ENCODE results near the gene LDLRAP1.
"Not testable (repeated sequence)": the region's sequence is repeated elsewhere in the genome, so short reads cannot be mapped to it uniquely, and the experiment has no call there.

Gene LDLRAP1

DNA sequence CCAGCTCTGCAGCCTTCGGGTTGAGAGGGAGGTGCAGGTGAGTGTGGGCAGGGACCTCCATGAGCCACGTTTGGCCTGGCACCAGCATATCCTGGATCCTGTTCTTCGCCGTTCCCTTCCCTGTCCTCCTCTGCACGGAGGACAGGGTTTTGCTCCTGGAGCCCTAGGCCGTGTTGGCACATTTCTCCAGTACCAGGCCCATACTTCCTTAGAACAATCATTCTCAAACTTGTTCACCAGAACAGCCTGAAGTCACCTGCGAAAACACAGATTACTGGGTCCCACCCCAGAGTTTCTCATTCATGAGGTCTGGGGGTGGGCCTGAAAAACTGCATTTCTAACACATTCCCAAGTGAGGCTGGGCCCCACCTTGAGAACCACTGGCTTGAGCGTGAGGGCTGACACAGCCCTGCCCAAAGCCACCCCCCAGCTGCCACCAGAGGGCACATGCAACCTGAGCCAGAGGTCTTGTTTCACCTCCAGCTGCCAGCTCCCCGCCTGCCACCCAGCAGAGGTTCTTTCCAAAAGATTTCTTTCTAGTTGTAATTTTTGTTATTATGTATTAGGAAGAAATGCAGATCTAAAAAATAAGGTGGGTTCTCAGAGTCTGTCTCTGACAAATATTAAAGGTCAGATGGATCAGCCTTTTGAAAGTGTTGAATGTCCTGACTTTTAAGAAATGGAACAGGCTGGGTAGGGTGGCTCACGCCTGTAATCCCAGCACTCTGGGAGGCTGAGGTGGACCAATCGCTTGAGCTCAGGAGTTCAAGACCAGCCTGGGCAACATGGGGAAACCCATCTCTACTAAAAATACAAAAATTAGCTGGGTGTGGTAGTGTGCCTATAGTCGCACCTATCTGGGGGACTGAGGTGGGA lies 39.6 kb upstream of the LDLRAP1 start:
- DNase-seq (ENCODE audit: low read depth, low spot score), result no peak
- TF ChIP-seq, protein P1, sequence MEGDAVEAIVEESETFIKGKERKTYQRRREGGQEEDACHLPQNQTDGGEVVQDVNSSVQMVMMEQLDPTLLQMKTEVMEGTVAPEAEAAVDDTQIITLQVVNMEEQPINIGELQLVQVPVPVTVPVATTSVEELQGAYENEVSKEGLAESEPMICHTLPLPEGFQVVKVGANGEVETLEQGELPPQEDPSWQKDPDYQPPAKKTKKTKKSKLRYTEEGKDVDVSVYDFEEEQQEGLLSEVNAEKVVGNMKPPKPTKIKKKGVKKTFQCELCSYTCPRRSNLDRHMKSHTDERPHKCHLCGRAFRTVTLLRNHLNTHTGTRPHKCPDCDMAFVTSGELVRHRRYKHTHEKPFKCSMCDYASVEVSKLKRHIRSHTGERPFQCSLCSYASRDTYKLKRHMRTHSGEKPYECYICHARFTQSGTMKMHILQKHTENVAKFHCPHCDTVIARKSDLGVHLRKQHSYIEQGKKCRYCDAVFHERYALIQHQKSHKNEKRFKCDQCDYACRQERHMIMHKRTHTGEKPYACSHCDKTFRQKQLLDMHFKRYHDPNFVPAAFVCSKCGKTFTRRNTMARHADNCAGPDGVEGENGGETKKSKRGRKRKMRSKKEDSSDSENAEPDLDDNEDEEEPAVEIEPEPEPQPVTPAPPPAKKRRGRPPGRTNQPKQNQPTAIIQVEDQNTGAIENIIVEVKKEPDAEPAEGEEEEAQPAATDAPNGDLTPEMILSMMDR (IDR thresholded peaks at IDR 0.05; ENCODE audit: insufficient read depth, low read length, missing control alignments), result peak; percentile 33
- POLR2A ChIA-PET, result no interaction called here
- CTCF ChIA-PET, result interaction anchor here (0.7 to 5.7 kb wide), 6 partner anchors 12 to 292 kb away, joined by 3 to 73 read pairs (median 4); no protein-coding TSS in a partner anchor
- H3K4me3 ChIP-seq (ENCODE audit: low read depth, low read length), result no peak overlapping the region

DNA sequence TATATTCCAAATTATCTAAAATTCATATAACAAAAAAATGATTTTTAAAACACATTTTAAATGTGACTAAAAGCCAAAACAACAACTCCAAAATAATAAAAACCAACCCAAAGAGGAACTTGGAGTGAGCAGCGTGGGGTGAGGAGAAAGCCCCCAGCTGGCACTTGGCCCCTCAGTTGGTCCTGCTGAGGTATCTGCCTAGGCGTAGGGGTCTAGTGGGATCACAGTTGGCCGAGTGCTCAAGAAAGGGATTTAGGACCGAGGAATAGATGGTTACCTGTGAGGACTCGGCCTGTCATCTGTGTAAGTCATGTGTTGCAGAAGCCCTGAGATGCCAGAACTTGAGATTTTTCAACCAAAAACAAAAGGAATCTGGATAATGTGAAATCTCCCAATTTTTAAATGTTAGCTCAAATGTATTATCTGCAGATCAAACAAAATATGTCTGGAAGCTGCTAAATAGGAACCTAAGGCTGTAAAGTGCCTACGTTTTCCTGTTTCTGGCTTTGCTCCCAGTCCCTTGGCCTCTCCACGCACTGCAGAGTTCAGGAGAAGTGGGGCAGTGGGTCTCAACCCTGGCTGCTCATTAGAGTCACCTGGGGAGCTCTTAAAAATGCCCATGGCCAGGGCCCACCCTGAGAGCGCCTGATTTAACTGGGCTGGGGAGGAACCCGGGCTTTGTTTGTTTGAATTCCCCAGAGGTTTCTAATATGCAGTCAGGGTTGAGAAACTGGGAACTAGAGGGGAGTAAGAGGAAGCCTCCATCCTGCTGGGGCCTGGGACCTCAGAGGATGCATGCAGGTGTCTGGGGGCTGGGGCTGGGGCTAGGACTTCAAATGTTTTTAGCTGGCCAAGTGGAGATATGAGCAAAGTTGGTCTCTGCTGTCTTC lies 38.5 kb upstream of the LDLRAP1 start:
- DNase-seq (ENCODE audit: low read depth, low spot score), result no peak
- ChIA-PET POLR2A (interaction anchor here (0.8 kb wide), 1 partner anchor 251 kb away, joined by 3 read pairs; no protein-coding TSS in a partner anchor), CTCF (interaction anchor here (1.0 to 5.7 kb wide), 6 partner anchors 12 to 293 kb away, joined by 3 to 73 read pairs (median 4); no protein-coding TSS in a partner anchor)
- no peak overlapping the region for H3K4me3 ChIP-seq (ENCODE audit: low read depth, low read length)
- TF ChIP-seq, protein P1 (IDR thresholded peaks at IDR 0.05; ENCODE audit: insufficient read depth, low read length, missing control alignments), result no peak

DNA sequence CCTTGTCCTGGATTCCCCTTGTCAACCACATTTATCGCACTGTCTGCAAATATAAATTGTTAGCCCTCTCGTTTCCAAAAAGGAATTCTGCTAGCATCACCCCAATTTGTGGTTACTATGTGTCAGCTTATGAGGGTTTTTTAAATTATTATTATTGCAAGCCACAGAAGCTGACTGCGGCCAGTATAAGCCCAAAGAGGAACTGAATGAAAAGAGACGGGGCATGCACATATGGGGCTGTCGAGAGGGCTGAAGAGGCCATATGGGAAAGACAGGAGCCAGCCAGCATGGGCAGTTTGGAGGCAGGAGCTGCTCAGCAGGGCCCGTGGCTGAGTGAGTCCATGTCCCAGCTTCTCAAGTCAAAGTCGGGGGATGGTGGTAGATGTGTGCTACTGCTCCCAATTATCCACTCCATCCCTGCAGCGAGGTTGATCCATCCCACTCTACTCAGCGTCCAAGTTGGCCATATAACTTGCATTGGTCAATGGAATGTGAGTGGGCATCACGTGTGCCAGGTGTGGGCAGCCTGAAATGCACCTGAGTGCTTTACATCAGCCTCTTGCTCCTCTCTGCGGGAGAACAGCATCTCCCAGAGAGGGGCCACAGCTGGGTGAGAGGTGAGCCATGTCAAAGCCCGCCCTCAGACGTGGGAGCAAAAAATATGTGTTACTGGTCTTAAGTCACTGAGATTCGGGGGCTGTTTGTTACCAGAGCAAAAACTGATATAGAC lies 37.6 kb upstream of the LDLRAP1 start:
- POLR2A ChIA-PET, result interaction anchor here (0.8 kb wide), 1 partner anchor 252 kb away, joined by 3 read pairs; no protein-coding TSS in a partner anchor
- TF ChIP-seq, protein P1 (IDR thresholded peaks at IDR 0.05; ENCODE audit: insufficient read depth, low read length, missing control alignments), result no peak
- no peak overlapping the region for H3K4me3 ChIP-seq (ENCODE audit: low read depth, low read length)
- CTCF ChIA-PET, result interaction anchor here (1.0 to 5.7 kb wide), 5 partner anchors 11 to 292 kb away, joined by 3 to 73 read pairs (median 5); no protein-coding TSS in a partner anchor
- no peak for DNase-seq (ENCODE audit: low read depth, low spot score)

DNA sequence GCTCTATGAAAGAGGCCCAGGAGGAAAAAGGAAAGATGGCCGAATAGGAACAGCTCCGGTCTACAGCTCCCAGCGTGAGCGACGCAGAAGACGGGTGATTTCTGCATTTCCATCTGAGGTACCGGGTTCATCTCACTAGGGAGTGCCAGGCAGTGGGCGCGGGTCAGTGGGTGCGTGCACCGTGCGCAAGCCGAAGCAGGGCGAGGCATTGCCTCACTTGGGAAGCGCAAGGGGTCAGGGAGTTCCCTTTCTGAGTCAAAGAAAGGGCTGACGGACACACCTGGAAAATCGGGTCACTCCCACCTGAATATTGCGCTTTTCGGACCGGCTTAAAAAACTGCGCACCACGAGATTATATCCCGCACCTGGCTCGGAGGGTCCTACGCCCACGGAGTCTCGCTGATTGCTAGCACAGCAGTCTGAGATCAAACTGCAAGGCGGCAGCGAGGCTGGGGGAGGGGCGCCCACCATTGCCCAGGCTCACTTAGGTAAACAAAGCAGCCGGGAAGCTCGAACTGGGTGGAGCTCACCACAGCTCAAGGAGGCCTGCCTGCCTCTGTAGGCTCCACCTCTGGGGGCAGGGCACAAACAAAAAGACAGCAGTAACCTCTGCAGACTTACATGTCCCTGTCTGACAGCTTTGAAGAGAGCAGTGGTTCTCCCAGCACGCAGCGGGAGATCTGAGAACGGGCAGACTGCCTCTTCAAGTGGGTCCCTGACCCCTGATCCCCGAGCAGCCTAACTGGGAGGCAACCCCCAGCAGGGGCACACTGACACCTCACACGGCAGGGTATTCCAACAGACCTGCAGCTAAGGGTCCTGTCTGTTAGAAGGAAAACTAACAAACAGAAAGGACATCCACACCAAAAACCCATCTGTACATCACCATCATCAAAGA lies 36.6 kb upstream of the LDLRAP1 start:
- H3K4me3 ChIP-seq (ENCODE audit: low read depth, low read length); CTCF ChIA-PET; DNase-seq (ENCODE audit: low read depth, low spot score); POLR2A ChIA-PET: not testable (repeated sequence)

DNA sequence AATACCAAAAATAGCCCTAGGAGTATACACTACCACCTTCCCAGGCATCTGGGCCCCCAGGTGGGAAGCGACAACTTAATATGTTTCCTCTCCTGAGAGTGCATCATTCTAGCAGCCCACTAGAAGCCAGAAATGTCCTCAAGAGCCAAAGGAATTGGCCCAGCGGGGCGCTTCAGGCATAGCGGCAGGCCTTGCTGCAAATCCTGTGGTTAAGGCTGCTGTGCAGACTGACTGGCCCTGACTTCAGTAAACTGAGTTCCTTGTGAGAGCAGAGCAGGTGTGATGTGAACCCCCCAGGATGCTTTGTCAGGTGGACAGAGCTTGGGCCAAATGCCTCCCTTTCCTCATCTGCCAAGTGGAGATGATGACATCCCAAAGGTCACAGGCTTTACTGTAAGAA lies 29.7 kb upstream of the LDLRAP1 start:
- TF ChIP-seq, protein P1 (IDR thresholded peaks at IDR 0.05; ENCODE audit: insufficient read depth, low read length, missing control alignments), result no peak
- CTCF ChIA-PET, result no interaction called here

More for the DNA sequence above, 29.7 kb upstream of the LDLRAP1 start:
- no peak overlapping the region for H3K4me3 ChIP-seq (ENCODE audit: low read depth, low read length)
- POLR2A ChIA-PET, result no interaction called here
- DNase-seq (ENCODE audit: low read depth, low spot score), result no peak
